Measurements from ENCODE around the gene SLC7A7.
"Not testable (repeated sequence)": the region's sequence is repeated elsewhere in the genome, so short reads cannot be mapped to it uniquely, and the experiment has no call there.

The SLC7A7 gene

GRCh38 chr14:22786685-22787084 is 28.6 kb downstream of the SLC7A7 start:
- no peak for DNase-seq

- DNase-seq = no peak
Measured at GRCh38 chr14:22781301-22781991, 33.8 kb downstream of the SLC7A7 start.

GRCh38 chr14:22780941-22781300 is 34.3 kb downstream of the SLC7A7 start:
- DNase-seq = no peak

GRCh38 chr14:22780105-22780679 is 35.0 kb downstream of the SLC7A7 start:
- no peak for DNase-seq

- DNase-seq = no peak
Measured at GRCh38 chr14:22778084-22778483, 37.2 kb downstream of the SLC7A7 start.

- not testable (repeated sequence) for DNase-seq
Measured at GRCh38 chr14:22776849-22777248, 38.4 kb downstream of the SLC7A7 start.

GRCh38 chr14:22776215-22776614 is 39.0 kb downstream of the SLC7A7 start:
- no peak for DNase-seq

GRCh38 chr14:22774011-22774706 is 41.1 kb downstream of the SLC7A7 start:
- no peak for DNase-seq

- DNase-seq = no peak
Measured at GRCh38 chr14:22773162-22774010, 41.8 kb downstream of the SLC7A7 start.

- no peak for DNase-seq
Measured at GRCh38 chr14:22772725-22773124, 42.5 kb downstream of the SLC7A7 start.

GRCh38 chr14:22770481-22771187 is 44.6 kb downstream of the SLC7A7 start:
- DNase-seq = no peak

- DNase-seq = no peak
Measured at GRCh38 chr14:22769369-22769768, 45.9 kb downstream of the SLC7A7 start.

- no peak for DNase-seq
Measured at GRCh38 chr14:22768947-22769346, 46.3 kb downstream of the SLC7A7 start.

GRCh38 chr14:22767323-22767589 is 48.0 kb downstream of the SLC7A7 start:
- no peak for DNase-seq

GRCh38 chr14:22766457-22767322 is 48.5 kb downstream of the SLC7A7 start, which contains the start of gene OXA1L:
TSS of gene OXA1L (plus strand) at chr14:22766688. CDS start at chr14:22766702, 14 bp downstream.
- DNase-seq = peak; percentile 87 to 97

- DNase-seq = no peak
Measured at GRCh38 chr14:22764382-22764781, 50.9 kb downstream of the SLC7A7 start.

- no peak for DNase-seq
Measured at GRCh38 chr14:22761734-22762133, 53.5 kb downstream of the SLC7A7 start.

- DNase-seq = not testable (repeated sequence)
Measured at GRCh38 chr14:22757972-22758650, 57.1 kb downstream of the SLC7A7 start.

GRCh38 chr14:22753586-22753985 is 61.6 kb downstream of the SLC7A7 start:
- no peak for DNase-seq

GRCh38 chr14:22752422-22752821 is 62.8 kb downstream of the SLC7A7 start:
- no peak for DNase-seq

- no peak for DNase-seq
Measured at GRCh38 chr14:22748631-22749068, 66.6 kb downstream of the SLC7A7 start.

Measured in SW 1271 (cell line).